Stimulated activated CD4-positive, alpha-beta T cell treated with anti-CD3 and anti-CD28 coated beads, Interleukin-2, amount 100 ng/mL, for 4 hours (primary cell): ENCODE results near the gene ZFAND2A.
"Not testable (repeated sequence)": the region's sequence is repeated elsewhere in the genome, so short reads cannot be mapped to it uniquely, and the experiment has no call there.

Source experiments
- DNase-seq: peaks from one replicate; pipeline ENCODE4 v3.0.0-alpha.2; 2020; ENCODE audit warnings: low read depth

The ZFAND2A gene

GRCh38 chr7:1159891-1160669, at the start of gene ZFAND2A:
Gene ZFAND2A, minus strand, starts transcription at chr7:1160196. Its CDS starts 1,984 bp downstream, at chr7:1158212.
- peak; percentile 98 for DNase-seq

GRCh38 chr7:1209097-1209496, 49.1 kb upstream of the ZFAND2A start:
- DNase-seq: no peak

- DNase-seq: not testable (repeated sequence)
Measured at GRCh38 chr7:1205742-1206141, 45.7 kb upstream of the ZFAND2A start.

GRCh38 chr7:1204460-1205140, 44.6 kb upstream of the ZFAND2A start:
- no peak for DNase-seq

- DNase-seq: not testable (repeated sequence)
Measured at GRCh38 chr7:1202914-1203313, 42.9 kb upstream of the ZFAND2A start.

GRCh38 chr7:1201916-1202315, 41.9 kb upstream of the ZFAND2A start:
- no peak for DNase-seq

- DNase-seq: no peak
Measured at GRCh38 chr7:1200045-1200444, 40.0 kb upstream of the ZFAND2A start.

- no peak for DNase-seq
Measured at GRCh38 chr7:1197997-1198625, 38.1 kb upstream of the ZFAND2A start.

- no peak for DNase-seq
Measured at GRCh38 chr7:1196950-1197349, 37.0 kb upstream of the ZFAND2A start.

- not testable (repeated sequence) for DNase-seq
Measured at GRCh38 chr7:1196441-1196840, 36.4 kb upstream of the ZFAND2A start.

GRCh38 chr7:1193593-1194424, 33.8 kb upstream of the ZFAND2A start:
- DNase-seq: no peak

GRCh38 chr7:1192171-1192676, 32.2 kb upstream of the ZFAND2A start:
- DNase-seq: no peak

GRCh38 chr7:1189986-1190772, 30.2 kb upstream of the ZFAND2A start:
- DNase-seq: no peak

GRCh38 chr7:1188720-1189294, 28.8 kb upstream of the ZFAND2A start:
- no peak for DNase-seq

GRCh38 chr7:1187127-1187526, 27.1 kb upstream of the ZFAND2A start:
- DNase-seq: no peak

- DNase-seq: no peak
Measured at GRCh38 chr7:1181640-1182039, 21.6 kb upstream of the ZFAND2A start.

- DNase-seq: no peak
Measured at GRCh38 chr7:1181031-1181430, 21.0 kb upstream of the ZFAND2A start.

GRCh38 chr7:1176891-1177373, 16.9 kb upstream of the ZFAND2A start:
- peak; percentile 68 for DNase-seq

- peak; percentile 58 for DNase-seq
Measured at GRCh38 chr7:1175967-1176851, 16.2 kb upstream of the ZFAND2A start.

GRCh38 chr7:1175597-1175966, 15.6 kb upstream of the ZFAND2A start:
- no peak for DNase-seq
